Measurements from ENCODE around the gene NPIPB5. TPM values are rescaled to one million over a fixed set of nuclear protein-coding genes. Genes with fewer than 3 reads are reported as not detected.
"Not testable (repeated sequence)": the region's sequence is repeated elsewhere in the genome, so short reads cannot be mapped to it uniquely, and the experiment has no call there.

NPIPB5 gene
- total RNA-seq (100 to 1,000 TPM; 293 to 297 TPM), total RNA-seq (0.14 to 10.7 (median 0.86) reads per million in 172 experiments)
- polyA plus RNA-seq (2013, experiment 1 of 2) = 191 TPM
- 375 TPM for polyA plus RNA-seq (2013, experiment 2 of 2)

DNA sequence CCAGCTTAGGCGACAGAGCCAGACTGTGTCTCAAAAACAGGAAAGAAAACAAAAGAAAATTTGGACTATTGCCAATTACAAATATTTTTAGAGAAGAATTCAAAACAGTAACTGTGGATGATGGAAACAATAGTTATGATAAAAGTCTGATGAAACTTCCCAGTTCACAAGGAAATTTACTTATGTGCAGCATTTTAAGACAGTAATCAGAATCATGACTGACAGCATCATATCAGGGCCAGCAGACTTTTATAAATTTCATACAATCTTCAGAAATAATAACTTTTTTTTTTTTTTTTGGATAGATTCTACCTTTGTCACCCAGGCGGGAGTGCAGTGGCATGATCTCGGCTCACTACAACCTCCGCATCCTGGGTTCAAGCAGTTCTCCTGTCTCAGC is at the start of gene NPIPB5:
Gene NPIPB5, plus strand, starts transcription at position 301 of the 400 bp plus-strand sequence. CDS start 2,911 bp downstream, outside the sequence.
- H3K4me3 ChIP-seq (ENCODE audit: low read length); H3K27ac ChIP-seq (ENCODE audit: low read depth in 1 of 2, low read length in 2 of 2); intact Hi-C loops (cut with DNase I, micrococcal nuclease); ATAC-seq (ENCODE audit: poor library complexity); H3K27me3 ChIP-seq (ENCODE audit: control insufficient read depth in 1 of 2, insufficient read depth in 2 of 2, low read length in 2 of 2); H3K27ac Mint-ChIP-seq; H3K9me3 ChIP-seq (ENCODE audit: control insufficient read depth in 1 of 2, insufficient read depth in 1 of 2, low read length in 2 of 2); H3K4me1 Mint-ChIP-seq (ENCODE audit: low read depth); H3K36me3 Mint-ChIP-seq (ENCODE audit: low read depth); H3K36me3 ChIP-seq (ENCODE audit: insufficient read depth, low read length); DNase-seq; H3K27me3 Mint-ChIP-seq; H3K4me3 Mint-ChIP-seq; CTCF ChIA-PET; POLR2A ChIA-PET; H3K9me3 Mint-ChIP-seq; H3K4me1 ChIP-seq (ENCODE audit: insufficient read depth, low read length): not testable (repeated sequence)

DNA sequence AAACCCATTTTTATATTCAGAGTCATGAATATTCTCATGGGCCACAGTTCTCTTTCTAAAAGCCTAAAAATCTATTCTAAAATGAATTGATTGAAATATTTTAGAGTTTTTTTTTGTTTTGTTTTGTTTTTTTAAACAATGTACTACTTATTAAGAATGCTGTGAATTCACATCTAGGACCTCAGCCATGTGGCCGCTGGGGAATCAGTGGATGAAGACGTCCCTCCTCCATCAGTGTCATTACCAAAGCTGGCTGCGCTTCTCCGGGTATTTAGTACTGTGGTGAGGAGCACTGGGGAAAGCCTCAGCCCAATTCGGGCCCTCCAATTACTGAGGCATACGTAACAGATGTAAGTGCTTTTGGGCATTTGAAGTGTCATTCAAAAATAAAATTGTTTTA is 41.8 kb upstream of the NPIPB5 start:
- H3K4me3 ChIP-seq (ENCODE audit: low read length); H3K9me3 ChIP-seq (ENCODE audit: control insufficient read depth in 1 of 2, insufficient read depth in 1 of 2, low read length in 2 of 2); H3K27me3 Mint-ChIP-seq; H3K27ac Mint-ChIP-seq; H3K4me1 ChIP-seq (ENCODE audit: insufficient read depth, low read length); ATAC-seq (ENCODE audit: poor library complexity); H3K27me3 ChIP-seq (ENCODE audit: control insufficient read depth in 1 of 2, insufficient read depth in 2 of 2, low read length in 2 of 2); H3K4me1 Mint-ChIP-seq (ENCODE audit: low read depth); H3K36me3 Mint-ChIP-seq (ENCODE audit: low read depth); H3K36me3 ChIP-seq (ENCODE audit: insufficient read depth, low read length); CTCF ChIA-PET; intact Hi-C loops (cut with DNase I, micrococcal nuclease); POLR2A ChIA-PET; H3K9me3 Mint-ChIP-seq; DNase-seq; H3K27ac ChIP-seq (ENCODE audit: low read depth in 1 of 2, low read length in 2 of 2); H3K4me3 Mint-ChIP-seq: not testable (repeated sequence)

DNA sequence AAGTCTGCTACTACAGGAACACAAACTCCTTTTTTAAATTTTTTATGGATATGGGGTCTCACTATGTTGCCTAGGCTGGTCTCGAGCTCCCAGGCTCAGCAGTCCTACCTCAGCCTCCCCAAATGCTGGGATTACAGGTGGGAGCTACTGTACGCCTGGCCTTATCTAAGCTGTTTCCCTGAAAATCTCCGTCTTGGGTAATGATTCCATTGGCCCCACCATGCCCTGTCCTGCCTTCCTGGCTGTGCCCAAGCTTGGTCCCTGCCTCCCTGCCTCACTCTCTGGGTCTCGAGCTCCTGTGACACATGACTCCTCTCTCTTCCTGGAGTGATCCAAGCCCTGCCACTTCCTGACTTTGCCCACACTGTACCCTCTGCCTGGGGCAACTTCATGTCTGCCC is 27.3 kb downstream of the NPIPB5 start:
- H3K27me3 ChIP-seq (ENCODE audit: control insufficient read depth in 1 of 2, insufficient read depth in 2 of 2, low read length in 2 of 2); H3K36me3 ChIP-seq (ENCODE audit: insufficient read depth, low read length); H3K27me3 Mint-ChIP-seq; H3K36me3 Mint-ChIP-seq (ENCODE audit: low read depth); CTCF ChIA-PET; H3K9me3 ChIP-seq (ENCODE audit: control insufficient read depth in 1 of 2, insufficient read depth in 1 of 2, low read length in 2 of 2); H3K27ac ChIP-seq (ENCODE audit: low read depth in 1 of 2, low read length in 2 of 2); H3K27ac Mint-ChIP-seq; ATAC-seq (ENCODE audit: poor library complexity); intact Hi-C loops (cut with DNase I, micrococcal nuclease); POLR2A ChIA-PET; H3K4me3 ChIP-seq (ENCODE audit: low read length); H3K4me1 ChIP-seq (ENCODE audit: insufficient read depth, low read length); H3K4me1 Mint-ChIP-seq (ENCODE audit: low read depth); H3K9me3 Mint-ChIP-seq; H3K4me3 Mint-ChIP-seq: not testable (repeated sequence)
- DNase-seq = peak in 1 of 14 experiments; percentile 0

DNA sequence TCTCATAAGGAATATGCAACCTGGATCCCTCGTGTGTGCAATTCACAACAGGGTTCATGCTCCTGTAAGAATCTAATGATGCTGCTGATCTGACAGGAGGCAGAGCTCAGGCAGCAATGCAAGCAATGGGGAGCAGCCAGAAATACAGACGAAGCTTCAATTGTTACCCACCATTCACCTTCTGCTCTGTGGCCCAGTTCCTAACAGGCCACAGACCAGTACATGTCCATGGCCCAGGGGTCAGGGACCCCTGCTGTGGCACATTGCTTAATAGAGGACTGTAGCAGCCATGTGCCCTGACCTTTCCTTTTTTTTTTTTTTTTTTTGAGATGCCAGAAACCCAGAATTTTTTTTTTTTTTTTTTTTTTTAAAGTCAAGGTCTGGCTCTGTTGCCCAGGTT is 34.1 kb downstream of the NPIPB5 start:
- H3K9me3 Mint-ChIP-seq; DNase-seq; intact Hi-C loops (cut with DNase I, micrococcal nuclease); H3K4me1 ChIP-seq (ENCODE audit: insufficient read depth, low read length); H3K27ac ChIP-seq (ENCODE audit: low read depth in 1 of 2, low read length in 2 of 2); H3K36me3 Mint-ChIP-seq (ENCODE audit: low read depth); H3K4me3 Mint-ChIP-seq; POLR2A ChIA-PET; H3K36me3 ChIP-seq (ENCODE audit: insufficient read depth, low read length); H3K27me3 ChIP-seq (ENCODE audit: control insufficient read depth in 1 of 2, insufficient read depth in 2 of 2, low read length in 2 of 2); H3K27ac Mint-ChIP-seq; H3K27me3 Mint-ChIP-seq; ATAC-seq (ENCODE audit: poor library complexity); H3K9me3 ChIP-seq (ENCODE audit: control insufficient read depth in 1 of 2, insufficient read depth in 1 of 2, low read length in 2 of 2); CTCF ChIA-PET; H3K4me3 ChIP-seq (ENCODE audit: low read length); H3K4me1 Mint-ChIP-seq (ENCODE audit: low read depth): not testable (repeated sequence)

DNA sequence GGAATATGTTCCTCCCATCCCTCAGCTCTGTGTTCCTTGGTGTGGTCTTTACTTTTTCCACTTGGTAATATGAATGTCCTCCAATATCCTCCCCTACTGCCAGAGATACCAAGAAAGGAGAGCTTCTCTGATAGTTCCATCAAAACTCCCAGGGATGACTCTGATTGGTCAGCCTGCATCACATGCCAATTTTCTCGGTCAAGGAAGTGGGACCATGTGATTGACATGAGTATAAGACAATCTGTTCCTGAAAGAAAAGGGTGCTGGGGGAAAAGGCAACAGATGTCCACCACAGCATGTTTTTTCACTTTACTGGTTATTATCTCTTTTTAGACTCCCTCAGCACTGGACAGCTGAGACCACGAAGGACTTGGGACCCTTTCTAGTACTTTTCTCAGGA is 35.9 kb downstream of the NPIPB5 start:
- H3K36me3 ChIP-seq (ENCODE audit: insufficient read depth, low read length); H3K4me3 ChIP-seq (ENCODE audit: low read length); H3K9me3 ChIP-seq (ENCODE audit: control insufficient read depth in 1 of 2, insufficient read depth in 1 of 2, low read length in 2 of 2); H3K36me3 Mint-ChIP-seq (ENCODE audit: low read depth); H3K4me3 Mint-ChIP-seq; ATAC-seq (ENCODE audit: poor library complexity); H3K27me3 Mint-ChIP-seq; H3K9me3 Mint-ChIP-seq; CTCF ChIA-PET; H3K27ac ChIP-seq (ENCODE audit: low read depth in 1 of 2, low read length in 2 of 2); H3K4me1 Mint-ChIP-seq (ENCODE audit: low read depth); H3K4me1 ChIP-seq (ENCODE audit: insufficient read depth, low read length); H3K27ac Mint-ChIP-seq; H3K27me3 ChIP-seq (ENCODE audit: control insufficient read depth in 1 of 2, insufficient read depth in 2 of 2, low read length in 2 of 2); POLR2A ChIA-PET; intact Hi-C loops (cut with DNase I, micrococcal nuclease): not testable (repeated sequence)
- DNase-seq = peak in 1 of 14 experiments; percentile 1

DNA sequence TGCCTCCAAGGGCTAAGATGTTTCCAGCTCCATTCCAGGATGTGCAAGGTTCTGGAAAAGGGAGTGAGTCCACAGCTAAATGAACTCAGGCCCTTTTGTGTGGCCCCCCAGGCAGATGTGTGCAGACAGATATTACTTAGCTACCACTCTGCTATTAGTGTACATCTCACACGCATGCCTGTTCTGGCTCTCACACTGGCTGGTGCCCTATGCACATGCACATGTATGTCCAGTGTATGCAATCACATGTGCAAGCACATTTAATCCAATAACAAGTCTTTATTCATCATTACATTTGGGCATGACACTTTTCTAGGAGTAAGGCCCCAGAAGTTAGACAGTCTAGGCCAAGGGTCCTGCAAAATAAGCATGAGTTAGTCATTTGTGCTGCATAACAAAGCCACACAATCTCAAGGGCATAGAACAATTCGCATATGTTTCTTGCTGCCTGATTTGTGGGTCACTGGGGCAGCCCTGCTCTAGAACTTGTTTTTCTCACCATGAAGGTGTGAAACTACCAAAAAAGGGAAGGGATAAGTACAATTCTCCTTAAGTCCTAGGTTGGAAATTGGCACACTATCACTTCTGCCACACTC is 36.6 kb downstream of the NPIPB5 start:
- H3K9me3 Mint-ChIP-seq; H3K4me3 Mint-ChIP-seq; ATAC-seq (ENCODE audit: poor library complexity); H3K36me3 ChIP-seq (ENCODE audit: insufficient read depth, low read length); H3K4me1 ChIP-seq (ENCODE audit: insufficient read depth, low read length); intact Hi-C loops (cut with DNase I, micrococcal nuclease); H3K27ac ChIP-seq (ENCODE audit: low read depth in 1 of 2, low read length in 2 of 2); H3K27me3 ChIP-seq (ENCODE audit: control insufficient read depth in 1 of 2, insufficient read depth in 2 of 2, low read length in 2 of 2); H3K4me1 Mint-ChIP-seq (ENCODE audit: low read depth); H3K9me3 ChIP-seq (ENCODE audit: control insufficient read depth in 1 of 2, insufficient read depth in 1 of 2, low read length in 2 of 2); H3K27me3 Mint-ChIP-seq; H3K27ac Mint-ChIP-seq; CTCF ChIA-PET; H3K36me3 Mint-ChIP-seq (ENCODE audit: low read depth); POLR2A ChIA-PET; H3K4me3 ChIP-seq (ENCODE audit: low read length): not testable (repeated sequence)
- DNase-seq = peak in 1 of 14 experiments; percentile 1

DNA sequence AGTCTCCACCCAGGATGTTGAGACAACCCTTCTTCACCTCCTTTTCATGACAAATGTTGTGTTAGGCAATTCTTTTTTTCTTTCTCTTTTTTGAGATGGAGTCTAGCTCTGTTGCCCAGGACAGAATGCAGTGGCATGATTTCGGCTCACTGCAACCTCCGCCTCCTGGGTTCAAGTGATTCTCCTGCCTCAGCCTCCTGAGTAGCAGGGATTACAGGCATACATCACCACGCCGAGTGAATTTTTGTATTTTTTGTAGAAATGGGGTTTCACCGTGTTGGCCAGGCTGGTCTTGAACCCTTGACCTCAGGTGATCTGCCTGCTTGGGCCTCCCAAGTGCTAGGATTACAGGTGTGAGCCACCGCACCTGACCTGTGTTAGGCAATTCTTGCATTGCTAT is 39.2 kb downstream of the NPIPB5 start:
- CTCF ChIA-PET; H3K27me3 ChIP-seq (ENCODE audit: control insufficient read depth in 1 of 2, insufficient read depth in 2 of 2, low read length in 2 of 2); POLR2A ChIA-PET; intact Hi-C loops (cut with DNase I, micrococcal nuclease); H3K27me3 Mint-ChIP-seq; H3K4me1 ChIP-seq (ENCODE audit: insufficient read depth, low read length); H3K36me3 ChIP-seq (ENCODE audit: insufficient read depth, low read length); H3K4me3 Mint-ChIP-seq; H3K9me3 Mint-ChIP-seq; H3K27ac ChIP-seq (ENCODE audit: low read depth in 1 of 2, low read length in 2 of 2); H3K4me3 ChIP-seq (ENCODE audit: low read length); H3K36me3 Mint-ChIP-seq (ENCODE audit: low read depth); H3K9me3 ChIP-seq (ENCODE audit: control insufficient read depth in 1 of 2, insufficient read depth in 1 of 2, low read length in 2 of 2); DNase-seq; H3K27ac Mint-ChIP-seq; H3K4me1 Mint-ChIP-seq (ENCODE audit: low read depth); ATAC-seq (ENCODE audit: poor library complexity): not testable (repeated sequence)

All from CD4-positive, alpha-beta T cell (primary cell).